ENCODE results near the gene FHIP1B. TPM values are rescaled to one million over a fixed set of nuclear protein-coding genes. Genes with fewer than 3 reads are reported as not detected.
A peak's percentile ranks its signal among the peaks of the same experiment; 100 is the strongest.

FHIP1B gene
- total and polyA plus RNA-seq, 2 donors from 2014 or later: 35.1 to 42.5 TPM

DNA sequence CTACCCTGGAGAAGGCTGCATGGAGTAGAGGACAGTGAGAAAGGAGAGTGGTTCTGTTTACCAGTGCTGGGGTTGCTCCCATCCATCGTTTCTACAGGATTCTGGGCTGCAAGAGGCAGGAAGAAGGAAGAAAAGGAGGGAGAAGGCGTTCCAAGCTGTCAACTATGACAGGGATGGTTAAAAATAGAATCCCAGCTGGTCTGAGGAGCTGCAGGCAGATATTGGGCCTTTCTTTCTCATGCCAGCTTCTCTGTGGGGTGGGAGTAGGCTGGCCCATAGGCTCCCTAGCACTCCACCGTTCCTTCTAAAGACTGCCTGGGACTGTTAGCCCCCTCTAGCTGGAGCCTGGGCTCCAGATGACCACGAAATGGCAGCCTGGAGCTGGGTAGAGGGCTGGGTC, 38.8 kb upstream of the FHIP1B start:
- Histone ChIP-seq H3K27ac (ENCODE audit: low read depth in 2 of 2, low read length in 2 of 2) (no peak overlapping the region), H3K9me3 (ENCODE audit: control insufficient read depth in 2 of 3, insufficient read depth in 1 of 3, low read length in 3 of 3) (no peaks in the 10 kb centered on the region), H3K4me3 (ENCODE audit: low read length in 3 of 3) (no peak overlapping the region), H3K36me3 (ENCODE audit: control insufficient read depth in 2 of 3, insufficient read depth in 3 of 3, low read length in 3 of 3) (no peaks in the 10 kb centered on the region), H3K9ac (ENCODE audit: low read length in 3 of 3) (no peak overlapping the region), H3K27me3 (ENCODE audit: control insufficient read depth, insufficient read depth, low read length) (no peaks in the 10 kb centered on the region), H3K4me1 (ENCODE audit: control insufficient read depth in 2 of 3, insufficient read depth in 2 of 3, low read depth in 1 of 3, low read length in 3 of 3) (no peaks in the 10 kb centered on the region)
- no peak for TF ChIP-seq CTCF (IDR thresholded peaks at IDR 0.05; ENCODE audit: borderline replicate concordance, extremely low read depth, insufficient read depth)
- DNase-seq (no peak), FAIRE-seq (no peak)
- intact Hi-C loops (cut with DNase I): no loop called here

DNA sequence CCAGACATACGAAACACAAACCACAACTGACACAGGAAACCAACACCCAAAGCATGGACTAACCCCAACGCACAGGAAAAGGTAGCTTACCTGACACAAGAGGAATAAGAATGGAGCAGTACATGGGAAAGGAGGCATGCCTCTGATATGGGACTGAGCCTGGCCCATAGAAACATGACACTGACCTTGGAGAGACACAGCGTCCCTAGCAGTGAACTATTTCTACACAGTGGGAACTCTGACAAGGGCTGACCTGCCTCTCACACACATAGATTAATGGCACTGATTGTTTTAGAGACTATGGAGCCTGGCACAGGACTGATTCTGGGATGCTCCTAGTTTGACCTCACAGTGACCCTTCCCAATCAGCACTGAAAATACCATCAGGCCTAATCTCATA, 37.2 kb upstream of the FHIP1B start:
- intact Hi-C loops (cut with DNase I): no loop called here
- H3K4me1 ChIP-seq (ENCODE audit: control insufficient read depth in 2 of 3, insufficient read depth in 2 of 3, low read depth in 1 of 3, low read length in 3 of 3): no peaks in the 10 kb centered on the region

GRCh38 chr11:6270584-6271246, 36.3 kb upstream of the FHIP1B start:
- Histone ChIP-seq H3K4me1 (ENCODE audit: control insufficient read depth in 2 of 3, insufficient read depth in 2 of 3, low read depth in 1 of 3, low read length in 3 of 3) (no peaks in the 10 kb centered on the region), H3K9me3 (ENCODE audit: control insufficient read depth in 2 of 3, insufficient read depth in 1 of 3, low read length in 3 of 3) (no peaks in the 10 kb centered on the region), H3K27ac (ENCODE audit: low read depth in 2 of 2, low read length in 2 of 2) (no peak overlapping the region), H3K9ac (ENCODE audit: low read length in 3 of 3) (no peak overlapping the region), H3K4me3 (ENCODE audit: low read length in 3 of 3) (peak overlapping the region in 1 of 3 donors; percentile 25), H3K27me3 (ENCODE audit: control insufficient read depth, insufficient read depth, low read length) (no peaks in the 10 kb centered on the region), H3K36me3 (ENCODE audit: control insufficient read depth in 2 of 3, insufficient read depth in 3 of 3, low read length in 3 of 3) (no peaks in the 10 kb centered on the region)
- FAIRE-seq (no peak), DNase-seq (no peak)
- no peak for TF ChIP-seq CTCF (IDR thresholded peaks at IDR 0.05; ENCODE audit: borderline replicate concordance, extremely low read depth, insufficient read depth)
- intact Hi-C loops (cut with DNase I): no loop called here

More for the DNA sequence above, 37.2 kb upstream of the FHIP1B start:
- no peaks in the 10 kb centered on the region for H3K9me3 ChIP-seq (ENCODE audit: control insufficient read depth in 2 of 3, insufficient read depth in 1 of 3, low read length in 3 of 3)
- H3K4me3 ChIP-seq (ENCODE audit: low read length in 3 of 3): no peak overlapping the region
- no peaks in the 10 kb centered on the region for H3K36me3 ChIP-seq (ENCODE audit: control insufficient read depth in 2 of 3, insufficient read depth in 3 of 3, low read length in 3 of 3)
- H3K27ac ChIP-seq (ENCODE audit: low read depth in 2 of 2, low read length in 2 of 2): no peak overlapping the region
- TF ChIP-seq CTCF (IDR thresholded peaks at IDR 0.05; ENCODE audit: borderline replicate concordance, extremely low read depth, insufficient read depth): no peak
- DNase-seq: no peak
- no peak overlapping the region for H3K9ac ChIP-seq (ENCODE audit: low read length in 3 of 3)
- FAIRE-seq: no peak
- H3K27me3 ChIP-seq (ENCODE audit: control insufficient read depth, insufficient read depth, low read length): no peaks in the 10 kb centered on the region

- FAIRE-seq (no peak), DNase-seq (no peak)
- no peaks in the 10 kb centered on the region for H3K36me3 ChIP-seq (ENCODE audit: control insufficient read depth in 2 of 3, insufficient read depth in 3 of 3, low read length in 3 of 3)
- H3K27me3 ChIP-seq (ENCODE audit: control insufficient read depth, insufficient read depth, low read length): no peaks in the 10 kb centered on the region
- no peak overlapping the region for H3K27ac ChIP-seq (ENCODE audit: low read depth in 2 of 2, low read length in 2 of 2)
- no peak overlapping the region for H3K9ac ChIP-seq (ENCODE audit: low read length in 3 of 3)
- H3K9me3 ChIP-seq (ENCODE audit: control insufficient read depth in 2 of 3, insufficient read depth in 1 of 3, low read length in 3 of 3): no peaks in the 10 kb centered on the region
- intact Hi-C loops (cut with DNase I): no loop called here
- TF ChIP-seq CTCF (IDR thresholded peaks at IDR 0.05; ENCODE audit: borderline replicate concordance, extremely low read depth, insufficient read depth): no peak
- no peaks in the 10 kb centered on the region for H3K4me1 ChIP-seq (ENCODE audit: control insufficient read depth in 2 of 3, insufficient read depth in 2 of 3, low read depth in 1 of 3, low read length in 3 of 3)
- no peak overlapping the region for H3K4me3 ChIP-seq (ENCODE audit: low read length in 3 of 3)
Observed at GRCh38 chr11:6269994-6270393, 35.6 kb upstream of the FHIP1B start.
